IMR-90 (cell line): ENCODE data around the gene PLXDC2. TPM values are rescaled to one million over a fixed set of nuclear protein-coding genes. Genes with fewer than 3 reads are reported as not detected.

Experiments
- ATAC-seq: fragments of 200-7000 bp; cut with Tn5 transposase; 2 replicates; pipeline ENCODE4 v1.9.1; 2020; ENCODE audit warnings: low read depth, mild to moderate bottlenecking, moderate library complexity
- BruUV-seq: library from RNA; stranded (reverse); fragments of 400-500 nt; replicated peaks from 2 replicates; lab custom pipeline; 2021; lab: Mats Ljungman, UMichigan
- CTCF ChIA-PET: fragments of 300-600 bp; formaldehyde crosslinking; extraction: SDS; loops from one replicate; lab custom pipeline; 2021; ENCODE audit warnings: antibody characterized with exemption; lab: Yijun Ruan, JAX
- POLR2A ChIA-PET: fragments of 300-600 bp; sonication (Branson Sonifier 250); formaldehyde crosslinking; loops from one replicate; lab custom pipeline; 2022; ENCODE audit warnings: antibody characterized with exemption; ENCODE audit not compliant: unreplicated experiment; lab: Charles Lee
- DNase-seq: peaks from one replicate; pipeline ENCODE4 v3.0.0; 2013
- H2AFZ ChIP-seq: replicated peaks from 2 replicates; pipeline ENCODE3; 2013; ENCODE audit warnings: low read length, mild to moderate bottlenecking; ENCODE audit not compliant: poor library complexity
- H2AK5ac ChIP-seq: 2 replicates; pipeline ENCODE4 v1.6.1; 2013; ENCODE audit warnings: low read depth, low read length, inconsistent platforms
- H2AK9ac ChIP-seq: replicated peaks from 2 replicates; pipeline ENCODE3; 2013; ENCODE audit warnings: mild to moderate bottlenecking, low read depth, low read length, moderate library complexity; ENCODE audit not compliant: poor library complexity
- H2BK120ac ChIP-seq: 2 replicates; pipeline ENCODE4 v1.6.1; 2013; ENCODE audit warnings: low read depth, low read length, inconsistent platforms
- H2BK15ac ChIP-seq: 3 replicates; pipeline ENCODE4 v1.6.1; 2013; ENCODE audit warnings: low read depth, low read length, inconsistent platforms
- H2BK20ac ChIP-seq: 2 replicates; pipeline ENCODE4 v1.6.1; 2013; ENCODE audit warnings: low read depth, mild to moderate bottlenecking, inconsistent platforms, low read length, moderate library complexity
- H2BK5ac ChIP-seq: 2 replicates; pipeline ENCODE4 v1.6.1; 2013; ENCODE audit warnings: mild to moderate bottlenecking, low read depth, low read length, inconsistent platforms; ENCODE audit not compliant: poor library complexity, severe bottlenecking
- H3K14ac ChIP-seq: replicated peaks from 2 replicates; pipeline ENCODE4 v1.6.1; 2013; ENCODE audit warnings: low read depth, low read length, inconsistent platforms
- H3K18ac ChIP-seq: 2 replicates; pipeline ENCODE4 v1.6.1; 2013; ENCODE audit warnings: low read depth, low read length, control low read depth
- H3K23ac ChIP-seq: 2 replicates; pipeline ENCODE4 v1.6.1; 2013; ENCODE audit warnings: low read depth, low read length, inconsistent platforms
- H3K27ac ChIP-seq: 2 replicates; pipeline ENCODE4 v1.5.1; 2013; ENCODE audit warnings: mild to moderate bottlenecking, control low read depth, low read length; ENCODE audit not compliant: insufficient read depth
- H3K27me3 ChIP-seq: 2 replicates; pipeline ENCODE4 v1.6.1; 2013; ENCODE audit warnings: low read length; ENCODE audit not compliant: control insufficient read depth, insufficient read depth
- H3K36me3 ChIP-seq: 2 replicates; pipeline ENCODE4 v1.6.1; 2013; ENCODE audit warnings: low read length, mixed read lengths; ENCODE audit not compliant: control insufficient read depth, insufficient read depth
- H3K4ac ChIP-seq: 2 replicates; pipeline ENCODE4 v1.6.1; 2013; ENCODE audit warnings: low read depth, low read length, inconsistent platforms
- H3K4me1 ChIP-seq: 2 replicates; pipeline ENCODE4 v1.6.1; 2013; ENCODE audit warnings: low read length, mixed read lengths; ENCODE audit not compliant: control insufficient read depth, insufficient read depth
- H3K4me2 ChIP-seq: 2 replicates; pipeline ENCODE4 v1.6.1; 2013; ENCODE audit warnings: low read depth, mild to moderate bottlenecking, control low read depth, low read length, moderate library complexity
- H3K4me3 ChIP-seq: 2 replicates; pipeline ENCODE4 v1.5.1; 2013; ENCODE audit warnings: low read depth, mild to moderate bottlenecking, control low read depth, low read length, moderate library complexity; ENCODE audit not compliant: insufficient read depth
- H3K56ac ChIP-seq: 2 replicates; pipeline ENCODE4 v1.6.1; 2013; ENCODE audit warnings: low read length, inconsistent platforms; ENCODE audit not compliant: insufficient read depth; ENCODE audit errors: extremely low read depth
- H3K79me1 ChIP-seq, 2 experiments: 2 replicates each; pipeline ENCODE4 v1.6.1; 2013; ENCODE audit warnings: low read length in 2 of 2, inconsistent platforms in 1 of 2, low read depth in 1 of 2
- H3K9ac ChIP-seq: 2 replicates; pipeline ENCODE4 v1.6.1; 2013; ENCODE audit warnings: low read depth, low read length, control low read depth
- H3K9me1 ChIP-seq: 2 replicates; pipeline ENCODE4 v1.6.1; 2013; ENCODE audit warnings: low read length, inconsistent platforms; ENCODE audit not compliant: insufficient read depth
- H3K9me3 ChIP-seq: 2 replicates; pipeline ENCODE4 v1.6.1; 2013; ENCODE audit warnings: low read length; ENCODE audit not compliant: control insufficient read depth, insufficient read depth
- H4K20me1 ChIP-seq: 2 replicates; pipeline ENCODE4 v1.6.1; 2013; ENCODE audit warnings: low read length, inconsistent platforms; ENCODE audit not compliant: insufficient read depth
- H4K5ac ChIP-seq: 2 replicates; pipeline ENCODE4 v1.6.1; 2013; ENCODE audit warnings: mild to moderate bottlenecking, low read depth, low read length, control low read depth
- H4K8ac ChIP-seq, 2 experiments: 2 replicates each; pipeline ENCODE4 v1.6.1; 2013; ENCODE audit warnings: low read depth in 2 of 2, low read length in 2 of 2, control low read depth in 1 of 2, inconsistent platforms in 1 of 2
- H4K91ac ChIP-seq: 2 replicates; pipeline ENCODE4 v1.6.1; 2013; ENCODE audit warnings: low read depth, low read length, inconsistent platforms; ENCODE audit not compliant: insufficient read depth
- CEBPB ChIP-seq: IDR thresholded peaks from 2 replicates; pipeline ENCODE4 v1.6.1; 2012; ENCODE audit warnings: low read depth, low read length, improper control_type of control experiment
- CTCF ChIP-seq: conservative IDR thresholded peaks from 2 replicates; pipeline ENCODE4 v1.5.1; 2012; ENCODE audit warnings: mild to moderate bottlenecking, low read depth, low read length, improper control_type of control experiment
- MAFK ChIP-seq: IDR thresholded peaks from 2 replicates; pipeline ENCODE4 v1.6.1; 2012; ENCODE audit warnings: low read depth, low read length, improper control_type of control experiment
- MXI1 ChIP-seq: IDR thresholded peaks from 2 replicates; pipeline ENCODE4 v1.6.1; 2012; ENCODE audit warnings: low read depth, mild to moderate bottlenecking, low read length, moderate library complexity, borderline replicate concordance
- NFE2L2 ChIP-seq: fragments of 150-350 bp; IDR thresholded peaks from 2 replicates; pipeline ENCODE4 v1.6.1; 2016; ENCODE audit warnings: low read depth, mild to moderate bottlenecking, low read length
- POLR2A ChIP-seq: IDR thresholded peaks from 2 replicates; pipeline ENCODE4 v1.6.1; 2012; ENCODE audit warnings: mild to moderate bottlenecking, low read depth, low read length
- RAD21 ChIP-seq: IDR thresholded peaks from 2 replicates; pipeline ENCODE4 v1.6.1; 2012; ENCODE audit warnings: low read length, improper control_type of control experiment
- RCOR1 ChIP-seq: IDR thresholded peaks from 2 replicates; pipeline ENCODE4 v1.6.1; 2012; ENCODE audit warnings: mild to moderate bottlenecking, low read length, improper control_type of control experiment; ENCODE audit not compliant: insufficient replicate concordance
- SMC3 ChIP-seq: fragments of 150-350 bp; IDR thresholded peaks from 2 replicates; pipeline ENCODE4 v1.6.1; 2016; ENCODE audit warnings: low read depth, mild to moderate bottlenecking, antibody characterized with exemption, low read length, moderate library complexity
- USF2 ChIP-seq: fragments of 150-350 bp; IDR thresholded peaks from 2 replicates; pipeline ENCODE4 v1.6.1; 2017; ENCODE audit warnings: mild to moderate bottlenecking, antibody characterized with exemption, low read length, low read depth
- WGBS, 2 experiments: methylation state at CpG; one replicate each; pipeline versions ENCODE4 v1.1.5 to v1.1.7; 2013; ENCODE audit warnings: missing lambda C conversion rate in 2 of 2; ENCODE audit not compliant: insufficient read length in 1 of 2; ENCODE audit errors: extremely low coverage in 2 of 2; 5-methylcytosine and 5-hydroxymethylcytosine counted together
- dilution Hi-C: fragments of 300-500 bp; cut with HindIII; formaldehyde crosslinking; loops from one replicate; pipeline ENCODE4 v1.14.3; 2018; ENCODE audit warnings: low sequenced_read_pairs; ENCODE audit not compliant: unreplicated experiment
- in situ Hi-C: fragments of 300-500 bp; cut with MboI; formaldehyde crosslinking; loops from 3 replicates; pipeline ENCODE4 v1.14.3; 2019; ENCODE audit warnings: low sequenced_read_pairs, inconsistent platforms, mixed read lengths
- intact Hi-C: fragments of 100-400 bp; cut with micrococcal nuclease; formaldehyde crosslinking; loops from 2 replicates; pipeline ENCODE4 v1.10.0; 2022
- polyA plus RNA-seq, 3 experiments: library from polyadenylated mRNA; depleted of rRNA; stranded (reverse); fragments of >200 nt; gene quantifications; 2 replicates each; pipeline ENCODE4 v1.2.3, GENCODE V29; 2012; ENCODE audit warnings: low replicate concordance in 1 of 3
- total RNA-seq: library from RNA; depleted of rRNA; stranded (reverse); fragments of >200 nt; gene quantifications from 2 replicates; pipeline ENCODE4 v1.2.3, GENCODE V29; 2012

Gene PLXDC2
- total and polyA plus RNA-seq, 2 of the 4 experiments (the other 2 are of a cell fraction), result 3.2 to 6.1 TPM

GRCh38 chr10:20173046-20173445 lies 356.8 kb downstream of the PLXDC2 start:
- in situ Hi-C loops, result no loop called here
- no peak overlapping the region for H2AFZ ChIP-seq
- H2BK20ac ChIP-seq, result no peak overlapping the region
- H3K4me3 ChIP-seq, result no peak overlapping the region
- H4K5ac ChIP-seq, result no peak overlapping the region
- H3K23ac ChIP-seq, result no peak overlapping the region
- no peaks in the 10 kb centered on the region for H4K20me1 ChIP-seq
- no peaks in the 10 kb centered on the region for H3K36me3 ChIP-seq
- no peak overlapping the region for H2BK5ac ChIP-seq
- H3K27me3 ChIP-seq, result no peaks in the 10 kb centered on the region
- TF ChIP-seq RAD21 (no peak), NFE2L2 (no peak), RCOR1 (no peak), MXI1 (no peak), SMC3 (no peak), CTCF (no peak), POLR2A (no peak), USF2 (no peak), MAFK (no peak), CEBPB (no peak)
- H3K14ac ChIP-seq, result no peak overlapping the region
- no peak overlapping the region for H3K56ac ChIP-seq
- POLR2A ChIA-PET, result no interaction called here
- no peak overlapping the region for H4K8ac ChIP-seq
- no peaks in the 10 kb centered on the region for H3K79me1 ChIP-seq
- CTCF ChIA-PET, result no interaction called here
- H3K4ac ChIP-seq, result no peak overlapping the region
- H2BK120ac ChIP-seq, result no peak overlapping the region
- H3K27ac ChIP-seq, result no peak overlapping the region
- ATAC-seq, result no peak; the same call in 1 of the 2 replicates
- no peak overlapping the region for H2AK5ac ChIP-seq
- H3K9ac ChIP-seq, result no peak overlapping the region
- intact Hi-C loops, result no loop called here
- no peak overlapping the region for H4K91ac ChIP-seq
- H3K4me1 ChIP-seq, result no peaks in the 10 kb centered on the region
- dilution Hi-C loops, result no loop called here
- peak; percentile 12 for DNase-seq
- no peak overlapping the region for H2AK9ac ChIP-seq
- no peak overlapping the region for H2BK15ac ChIP-seq
- no peaks in the 10 kb centered on the region for H3K9me3 ChIP-seq
- H3K4me2 ChIP-seq, result no peak overlapping the region
- H3K18ac ChIP-seq, result no peak overlapping the region
- WGBS, 2 experiments, result no CpG with 5 or more reads among the region's 3 CpGs
- BruUV-seq, result no TSS peak
- no peaks in the 10 kb centered on the region for H3K9me1 ChIP-seq
